Stimulated activated CD8-positive, alpha-beta memory T cell treated with anti-CD3 and anti-CD28 coated beads, Interleukin-12 subunit alpha, Interleukin-12 subunit beta, amount 100 ng/mL, for 24 hours (primary cell): Measurements from ENCODE around the gene FBXL20.
"Not testable (repeated sequence)": the region's sequence is repeated elsewhere in the genome, so short reads cannot be mapped to it uniquely, and the experiment has no call there.

Source experiments
- DNase-seq: peaks from one replicate; pipeline ENCODE4 v3.0.0-alpha.2; 2020; ENCODE audit errors: extremely low read depth

Gene FBXL20, protein sequence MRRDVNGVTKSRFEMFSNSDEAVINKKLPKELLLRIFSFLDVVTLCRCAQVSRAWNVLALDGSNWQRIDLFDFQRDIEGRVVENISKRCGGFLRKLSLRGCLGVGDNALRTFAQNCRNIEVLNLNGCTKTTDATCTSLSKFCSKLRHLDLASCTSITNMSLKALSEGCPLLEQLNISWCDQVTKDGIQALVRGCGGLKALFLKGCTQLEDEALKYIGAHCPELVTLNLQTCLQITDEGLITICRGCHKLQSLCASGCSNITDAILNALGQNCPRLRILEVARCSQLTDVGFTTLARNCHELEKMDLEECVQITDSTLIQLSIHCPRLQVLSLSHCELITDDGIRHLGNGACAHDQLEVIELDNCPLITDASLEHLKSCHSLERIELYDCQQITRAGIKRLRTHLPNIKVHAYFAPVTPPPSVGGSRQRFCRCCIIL

DNA sequence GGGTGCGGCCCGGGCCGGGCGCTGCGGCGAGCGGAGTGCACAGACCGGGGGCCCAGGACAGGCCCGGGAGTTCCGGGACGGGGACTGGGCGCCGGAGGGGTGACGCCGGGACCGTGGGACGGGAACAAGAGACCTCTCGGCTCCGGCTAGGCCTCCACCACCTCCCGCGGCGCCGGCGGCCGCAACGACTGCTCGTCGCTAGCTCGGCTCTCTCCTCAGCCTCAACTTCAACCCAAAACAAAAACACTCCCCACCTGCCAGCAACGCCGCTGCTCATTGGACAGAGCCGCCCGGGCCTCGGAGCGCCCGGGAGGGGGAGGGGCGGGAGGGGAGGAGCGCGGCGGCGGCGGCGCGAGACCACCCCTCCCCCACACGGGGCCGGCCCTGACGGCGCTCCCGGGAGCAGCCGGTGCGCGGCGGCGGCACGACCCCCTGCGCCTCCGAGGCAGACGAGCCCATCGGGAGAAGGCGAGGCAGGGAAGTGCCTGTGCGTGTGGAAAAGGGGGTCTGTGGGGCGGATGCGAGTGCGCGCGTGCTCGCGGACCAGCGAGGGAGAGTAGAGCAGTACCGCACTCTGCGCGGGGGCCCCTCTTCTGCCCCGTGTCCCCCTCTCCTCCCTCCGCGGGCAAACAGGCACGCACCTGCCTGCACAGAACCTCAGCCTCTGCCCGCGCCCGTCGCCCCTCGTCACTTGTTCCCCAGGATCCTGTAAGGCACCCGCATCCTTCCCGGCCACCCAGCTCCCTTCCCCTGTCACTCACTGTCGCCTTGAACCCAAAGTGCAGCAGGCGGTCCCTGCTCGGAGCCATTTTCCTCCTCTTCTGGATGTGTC lies at the start of gene FBXL20:
Gene FBXL20, minus strand, starts transcription at position 215 of the 832 bp plus-strand sequence. CDS start 224 bp downstream, outside the sequence.
- DNase-seq: peak; percentile 88

DNA sequence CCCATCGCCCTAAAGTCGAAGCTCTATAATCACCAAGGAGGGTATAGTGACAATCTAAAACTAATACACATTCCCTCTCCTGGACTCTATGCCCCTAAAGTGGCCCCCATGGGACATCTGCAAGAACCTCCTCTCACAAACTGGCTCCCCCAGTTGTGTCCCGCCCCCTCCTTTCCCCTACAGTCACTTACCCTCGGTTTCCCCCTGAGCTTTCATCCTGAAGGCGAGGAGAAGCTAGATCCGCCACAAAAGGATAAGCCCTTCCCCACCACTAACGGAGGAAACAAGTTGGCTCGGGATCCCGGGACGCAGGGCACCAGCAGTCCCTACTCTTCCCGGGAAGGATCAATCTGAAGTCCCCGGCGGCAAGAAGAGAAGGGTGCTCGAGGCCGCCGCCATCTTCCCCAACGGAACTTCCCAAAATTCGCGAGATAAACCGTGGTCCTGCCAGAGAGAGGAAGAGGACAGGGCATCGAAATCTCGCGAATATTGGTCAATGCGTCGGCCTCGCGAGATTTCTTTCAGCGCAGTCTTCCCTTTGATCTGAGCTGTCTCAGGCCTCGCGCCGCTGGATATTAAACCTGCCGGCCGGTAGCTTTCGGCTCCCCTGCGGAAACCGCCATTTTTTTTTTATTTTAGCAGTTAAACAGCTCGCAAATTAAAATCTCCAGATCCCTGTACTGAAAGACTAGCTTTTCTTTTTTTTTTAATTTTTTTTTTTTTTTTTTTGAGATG lies 49.6 kb upstream of the FBXL20 start, which contains the start of gene MED1:
Gene MED1, minus strand, starts transcription at position 417 of the 735 bp plus-strand sequence. Its CDS starts 201 bp downstream, at position 216.
- DNase-seq: peak; percentile 70

DNA sequence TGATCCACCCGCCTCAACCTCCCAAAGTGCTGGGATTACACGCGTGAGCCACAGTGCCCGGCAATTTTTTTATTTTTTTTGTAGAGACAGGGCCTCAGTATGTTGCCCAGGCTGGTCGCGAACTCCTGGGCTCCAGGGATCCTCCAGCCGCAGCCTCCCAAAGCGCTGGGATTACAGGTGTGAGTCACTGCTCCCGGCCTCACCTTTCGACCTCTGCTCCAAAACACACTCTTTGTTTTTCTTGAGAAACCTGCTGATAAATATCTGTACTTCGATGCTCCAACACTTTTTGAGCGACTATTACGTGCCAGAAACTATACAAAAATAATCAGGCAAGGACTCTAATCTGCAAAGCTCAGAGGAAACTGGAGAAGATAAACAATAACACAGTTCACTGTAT lies 48.6 kb upstream of the FBXL20 start:
- no peak for DNase-seq

DNA sequence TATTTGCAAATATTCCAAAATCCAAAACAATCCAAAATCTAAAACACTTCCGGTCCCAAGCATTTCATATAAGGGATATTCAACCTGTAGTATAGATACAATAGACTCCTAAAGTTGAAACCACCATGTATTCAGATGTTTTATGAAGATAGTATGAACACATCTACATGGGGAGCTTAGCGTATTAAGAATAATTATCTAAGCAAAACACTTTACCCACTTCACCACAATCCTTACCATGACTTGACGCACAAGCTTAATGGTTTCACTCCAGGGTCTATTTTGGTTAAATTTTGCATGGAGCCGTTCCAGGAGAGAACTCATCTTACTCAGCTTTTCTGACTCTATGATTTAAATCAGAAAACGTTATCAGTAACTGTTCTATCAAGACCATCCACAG lies 46.1 kb upstream of the FBXL20 start:
- no peak for DNase-seq

DNA sequence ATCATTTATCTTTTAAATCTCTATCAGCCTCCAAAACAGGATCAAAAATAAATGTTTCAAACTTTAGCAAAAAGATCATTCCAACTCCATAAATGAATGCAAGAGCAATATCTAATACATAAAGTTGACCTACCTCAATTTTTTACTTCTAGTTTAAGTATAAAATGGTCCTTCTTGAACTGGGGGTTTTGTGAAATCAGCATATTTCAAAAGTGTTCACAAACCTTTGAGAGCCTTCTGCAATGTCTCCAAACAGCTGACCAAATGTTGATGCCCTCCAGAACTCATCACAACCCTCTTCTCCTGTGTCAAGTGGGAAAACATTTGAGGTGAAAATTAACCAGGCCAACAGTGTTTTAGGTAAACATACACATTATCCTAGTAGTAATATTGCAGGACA lies 41.9 kb upstream of the FBXL20 start:
- DNase-seq: no peak

DNA sequence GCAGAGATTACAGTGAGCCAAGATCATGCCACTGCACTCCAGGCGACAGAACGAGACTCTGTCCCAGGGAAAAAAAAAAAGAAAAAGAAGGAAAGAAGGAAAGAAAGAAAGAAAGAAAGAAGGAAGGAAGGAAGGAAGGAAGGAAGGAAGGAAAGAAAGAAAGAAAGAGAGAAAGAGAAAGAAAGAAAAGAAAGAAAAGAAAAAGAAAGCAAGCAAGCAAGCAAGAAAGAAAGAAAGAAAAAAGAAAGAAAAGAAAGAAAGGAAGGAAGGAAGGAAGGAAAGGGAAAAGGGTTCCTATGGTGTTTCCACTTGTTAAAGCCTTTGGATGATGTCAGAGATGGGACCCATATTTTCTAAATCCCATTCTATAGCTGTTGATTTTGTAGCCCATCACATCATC lies 38.4 kb upstream of the FBXL20 start:
- DNase-seq: not testable (repeated sequence)

DNA sequence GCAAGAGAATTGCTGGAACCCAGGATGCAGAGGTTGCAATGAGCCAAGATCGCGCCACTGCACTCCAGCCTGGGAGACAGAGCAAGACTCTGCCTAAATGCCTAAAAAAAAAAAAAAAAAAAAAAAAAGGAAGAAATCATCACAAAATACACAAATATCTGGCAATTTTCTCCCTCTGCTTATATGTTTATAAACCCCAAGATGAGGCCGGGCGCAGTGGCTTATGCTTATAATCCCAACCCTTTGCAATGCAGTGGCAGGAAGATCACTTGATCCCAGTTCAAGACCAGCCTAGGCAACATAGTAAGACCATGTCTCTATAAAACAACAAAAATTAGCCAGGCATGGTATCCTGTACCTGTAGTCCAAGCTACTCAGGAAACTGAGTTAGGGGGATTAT lies 28.2 kb upstream of the FBXL20 start:
- no peak for DNase-seq

DNA sequence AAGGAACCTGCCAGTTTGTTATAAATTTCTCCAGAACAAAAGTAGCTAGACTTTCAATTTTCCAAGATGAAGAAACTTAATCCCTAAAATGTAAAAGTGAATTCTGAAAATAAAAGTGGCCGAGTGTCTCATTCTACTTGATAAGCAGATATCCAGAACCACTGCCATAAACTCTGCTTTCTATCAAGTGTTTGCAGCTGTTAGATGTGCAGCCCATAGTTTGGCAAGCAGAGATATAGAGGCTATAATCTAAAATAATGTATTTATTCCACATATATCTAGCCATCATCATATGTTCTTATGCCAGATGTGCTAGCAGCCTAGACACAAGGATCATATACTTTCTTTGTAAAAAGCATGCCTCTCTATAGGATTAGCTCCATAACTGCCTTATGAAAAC lies 14.7 kb upstream of the FBXL20 start:
- no peak for DNase-seq

DNA sequence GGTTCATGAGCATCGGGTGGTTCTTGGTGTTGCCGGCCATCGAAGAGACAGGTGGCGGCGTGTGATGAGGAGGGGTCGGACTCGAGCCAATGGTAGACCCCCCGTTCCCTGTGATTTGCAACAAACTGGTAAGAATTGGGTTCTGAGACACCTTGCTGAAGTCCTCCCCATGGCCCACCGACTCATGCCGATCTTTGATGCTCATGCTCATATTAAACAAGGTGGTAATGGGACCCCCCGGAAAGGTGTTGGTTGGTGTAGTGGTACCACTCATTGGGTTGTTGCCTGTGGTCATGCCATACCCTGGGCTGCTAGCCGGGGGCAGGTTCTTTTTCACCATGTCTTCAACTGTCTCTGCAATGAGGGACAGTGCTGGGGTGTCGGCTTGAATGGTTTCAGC lies 8.9 kb upstream of the FBXL20 start:
- DNase-seq: no peak

DNA sequence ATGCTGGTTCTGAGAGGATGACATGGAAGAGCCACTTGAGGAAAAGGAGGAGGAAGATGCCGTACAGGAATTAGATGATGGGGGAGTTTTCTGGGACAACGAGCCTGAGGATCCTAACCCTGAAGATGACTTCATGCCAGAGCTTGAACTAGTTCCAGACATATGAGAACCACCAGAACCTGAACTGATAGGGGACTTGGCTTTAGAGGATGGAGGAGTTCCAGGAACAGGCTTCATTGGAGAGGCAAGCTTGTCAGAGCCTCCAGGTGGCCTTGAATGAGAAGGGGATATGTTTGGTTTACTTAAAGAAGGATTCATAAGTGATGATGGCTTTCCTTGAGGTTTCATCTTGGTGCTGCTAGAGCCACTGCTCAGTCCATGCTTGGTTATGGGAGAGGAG lies 6.9 kb upstream of the FBXL20 start:
- DNase-seq: no peak

DNA sequence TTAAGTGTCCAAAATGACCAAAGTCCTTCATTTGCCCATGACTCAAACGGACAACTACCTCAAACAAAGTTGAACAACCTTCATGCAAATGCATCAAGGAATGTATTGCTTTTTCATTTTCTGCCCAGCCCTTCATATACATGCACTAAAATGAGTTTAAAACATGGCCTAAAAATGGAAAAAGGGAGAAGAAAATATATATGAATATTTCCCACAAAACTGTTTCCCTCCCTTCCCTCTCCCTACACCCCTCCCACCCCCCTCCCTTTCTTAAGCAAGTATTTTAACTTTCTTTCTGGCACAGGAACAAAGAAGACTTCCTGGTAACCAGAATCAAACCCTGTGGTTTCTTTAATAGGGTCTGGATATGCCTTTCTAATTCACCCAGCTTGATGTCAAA lies 5.5 kb upstream of the FBXL20 start:
- no peak for DNase-seq

DNA sequence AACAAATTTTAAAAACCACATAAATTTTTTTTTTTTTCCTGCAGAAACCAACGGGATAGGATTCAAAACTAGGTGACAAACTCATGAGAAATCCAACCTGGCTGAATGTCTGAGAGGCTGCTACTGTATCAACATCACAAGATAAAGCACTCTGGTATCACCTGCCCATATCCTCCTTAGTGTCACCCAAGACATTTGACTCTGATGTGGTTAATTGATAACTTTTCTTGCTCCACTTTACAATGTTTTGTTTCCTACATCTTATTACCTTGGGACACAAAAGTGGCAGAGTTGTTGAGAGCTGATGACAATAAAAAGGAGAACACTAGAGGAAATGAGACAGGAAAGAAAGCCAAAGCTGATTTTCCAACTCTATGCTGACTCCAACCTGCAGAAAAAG lies 4.0 kb upstream of the FBXL20 start:
- DNase-seq: no peak

DNA sequence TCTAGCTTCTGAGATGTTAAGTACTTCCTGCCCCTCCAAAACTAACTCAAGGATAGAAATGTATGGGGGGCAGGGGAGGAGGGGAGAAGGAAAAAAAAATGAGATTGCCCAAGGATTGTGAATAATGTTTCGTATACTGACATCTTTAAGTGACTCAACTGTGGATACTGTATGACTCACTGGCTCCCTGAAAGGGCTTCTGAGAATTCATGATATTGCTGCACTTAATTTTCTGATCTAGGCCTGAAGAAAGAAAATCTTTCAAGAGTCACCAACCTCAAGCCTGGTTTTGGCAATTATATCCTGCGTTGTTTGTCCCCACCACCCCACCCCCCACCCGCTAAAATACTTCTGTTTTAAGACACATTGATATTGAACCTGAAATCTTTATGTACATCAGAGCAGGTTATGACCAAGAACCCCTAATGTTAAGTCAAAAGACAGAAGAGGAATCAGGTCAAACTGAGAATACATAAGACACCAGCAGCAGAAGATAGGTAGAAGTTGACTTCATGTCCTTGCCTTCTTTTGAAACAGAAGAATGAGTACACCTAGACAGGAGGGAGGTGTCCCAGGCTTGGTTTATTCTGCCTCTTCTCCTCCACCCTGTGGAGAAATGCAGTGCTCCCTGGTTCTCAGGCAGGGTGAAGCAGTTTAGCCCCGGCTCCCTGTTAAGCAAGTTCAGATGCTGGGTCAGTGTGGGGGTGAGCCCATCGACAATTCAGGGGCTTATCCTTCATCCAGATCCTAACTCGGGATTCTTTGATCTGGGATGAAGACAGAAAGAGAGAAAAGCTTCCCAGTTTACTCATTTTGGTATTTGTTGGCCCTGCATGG lies 3.3 kb upstream of the FBXL20 start:
- no peak for DNase-seq

DNA sequence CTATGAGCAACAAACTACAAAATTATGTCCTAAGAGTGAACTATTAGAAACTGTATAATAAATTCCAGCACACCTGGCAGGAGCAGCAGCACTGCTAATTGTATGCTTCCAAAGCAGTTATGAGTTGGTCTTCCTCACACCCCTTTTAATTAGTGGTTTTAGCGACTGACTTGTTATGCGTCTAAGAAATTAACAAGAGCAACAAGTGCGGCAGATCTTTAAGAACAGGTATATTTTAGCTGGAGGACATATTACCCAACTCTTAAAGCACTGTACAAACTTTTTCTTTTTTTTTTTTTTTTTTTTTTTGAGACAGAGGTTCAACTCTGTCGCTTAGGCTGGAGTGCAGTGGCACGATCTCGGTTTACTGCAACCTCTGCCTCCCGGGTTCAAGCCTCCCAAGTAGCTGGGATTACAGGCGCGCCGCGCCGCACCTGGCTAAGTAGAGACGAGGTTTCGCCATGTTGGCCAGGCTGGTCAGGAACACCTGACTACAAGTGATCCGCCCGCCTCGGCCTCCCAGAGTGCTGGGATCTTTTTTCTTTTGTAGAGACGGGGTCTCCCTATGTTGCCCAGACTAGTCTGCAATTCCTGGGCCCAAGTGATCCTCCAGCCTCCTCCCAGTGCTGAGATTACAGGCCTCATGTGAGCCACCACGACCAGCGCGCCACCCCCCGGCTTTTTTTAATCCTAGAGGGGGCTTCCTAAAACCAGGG lies 1.6 kb upstream of the FBXL20 start:
- no peak for DNase-seq

DNA sequence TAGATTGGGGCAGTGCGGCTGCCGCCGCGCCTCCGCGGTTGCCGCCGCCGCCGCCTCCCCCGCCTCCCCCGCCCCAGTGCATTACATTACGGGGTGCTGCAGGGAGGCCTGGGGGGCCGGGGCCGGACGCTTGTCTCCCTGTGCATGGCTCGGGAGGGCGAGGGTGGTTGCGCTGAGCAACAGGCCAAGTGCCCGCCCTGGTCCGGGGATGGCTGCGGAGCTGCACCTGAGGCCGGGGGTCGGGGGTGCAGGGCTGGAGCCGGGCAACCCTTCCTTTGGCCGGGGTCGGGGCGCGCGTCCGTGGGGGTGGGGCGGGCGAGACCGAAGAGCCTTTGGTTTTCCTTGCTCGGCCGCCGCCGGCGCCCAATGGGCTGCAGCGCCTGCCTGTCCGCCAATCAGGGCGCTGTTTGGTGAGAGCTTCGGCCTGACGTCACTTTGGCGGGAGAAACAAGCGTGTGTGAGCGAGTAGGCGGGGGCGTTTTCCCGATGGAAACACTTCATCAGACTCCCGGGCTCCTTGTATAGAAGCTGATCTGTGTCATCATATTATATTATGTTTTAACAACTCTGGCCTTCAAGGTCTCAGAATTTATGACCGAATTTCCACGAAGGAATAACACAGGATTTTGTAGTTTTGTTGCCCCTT lies 941 bp upstream of the FBXL20 start:
- DNase-seq: peak; percentile 77

DNA sequence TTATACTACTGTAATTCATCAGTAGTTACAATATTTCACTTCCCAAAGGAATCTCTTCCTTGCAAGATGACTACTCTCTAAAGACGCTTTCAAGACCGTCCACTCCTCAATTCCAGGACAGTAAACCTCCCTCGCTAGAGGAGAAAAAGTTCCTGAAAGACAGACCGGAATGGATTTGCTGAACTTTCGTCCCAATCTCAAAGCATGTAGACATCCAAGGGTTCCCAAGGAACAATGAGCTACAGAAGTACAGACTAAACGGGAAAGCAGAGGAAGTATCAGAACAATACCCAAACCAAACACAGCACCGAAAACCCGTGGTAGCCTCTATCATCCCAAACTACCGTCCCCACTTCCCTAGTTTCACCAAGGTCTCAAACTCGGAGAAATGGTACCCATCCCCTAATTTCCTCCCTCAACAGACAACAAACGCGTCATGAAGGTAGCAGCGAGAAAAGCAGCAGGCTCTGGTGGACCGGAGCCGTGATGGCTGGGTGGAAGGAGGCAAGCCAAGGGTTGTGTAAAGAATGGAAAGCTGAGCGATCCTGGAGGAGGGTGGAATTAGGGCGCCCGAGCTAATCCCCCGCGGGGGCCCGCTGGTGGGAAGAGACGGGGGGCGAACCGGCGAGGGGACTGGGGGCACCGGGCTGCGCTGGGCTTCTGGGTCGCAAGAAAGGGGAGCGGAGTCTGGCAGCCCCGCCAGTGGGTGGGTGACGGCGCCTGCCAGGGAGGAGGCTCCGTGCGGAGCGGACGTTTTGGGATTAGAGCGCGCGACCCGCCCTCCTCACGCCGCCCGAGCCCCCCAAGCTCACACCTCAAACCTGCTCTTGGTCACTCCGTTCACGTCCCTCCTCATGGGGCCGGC lies 647 bp downstream of the FBXL20 start:
- DNase-seq: no peak

DNA sequence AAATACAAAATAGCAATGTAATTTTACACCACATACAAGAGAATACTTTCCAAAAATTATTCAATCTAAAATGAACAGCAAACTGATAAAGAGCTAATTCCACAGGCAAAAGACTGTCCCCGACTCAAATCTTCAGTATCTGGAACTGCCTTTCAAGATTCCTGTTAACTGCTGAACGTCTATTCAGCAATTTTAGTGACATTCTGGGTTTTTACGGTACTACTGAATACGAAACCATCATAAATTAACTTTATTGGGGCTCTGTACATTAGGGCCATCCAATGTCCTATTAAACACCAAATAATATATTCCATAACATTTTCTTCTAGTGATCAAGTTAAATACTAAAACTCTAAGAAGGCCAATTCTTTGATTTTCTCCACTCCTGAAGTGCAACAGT lies 1.6 kb downstream of the FBXL20 start:
- no peak for DNase-seq

DNA sequence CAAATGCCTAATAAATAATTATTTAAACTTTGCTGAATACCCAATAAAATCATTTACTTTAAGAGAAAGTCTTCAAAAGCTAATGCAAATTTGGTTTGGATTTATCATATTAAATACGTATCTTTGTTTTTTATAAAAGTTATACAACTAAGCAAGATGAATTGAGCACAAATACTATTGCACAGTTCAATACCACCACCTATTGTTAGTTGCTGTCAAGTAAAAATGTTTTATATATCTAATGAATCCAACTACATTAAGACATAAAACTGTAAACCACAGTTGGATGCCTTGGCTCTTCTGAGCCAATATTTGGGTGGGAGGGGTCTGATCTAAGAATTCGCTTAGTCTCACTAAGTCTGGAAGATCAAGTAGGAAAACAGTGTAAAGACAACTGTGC lies 7.7 kb downstream of the FBXL20 start:
- DNase-seq: no peak

DNA sequence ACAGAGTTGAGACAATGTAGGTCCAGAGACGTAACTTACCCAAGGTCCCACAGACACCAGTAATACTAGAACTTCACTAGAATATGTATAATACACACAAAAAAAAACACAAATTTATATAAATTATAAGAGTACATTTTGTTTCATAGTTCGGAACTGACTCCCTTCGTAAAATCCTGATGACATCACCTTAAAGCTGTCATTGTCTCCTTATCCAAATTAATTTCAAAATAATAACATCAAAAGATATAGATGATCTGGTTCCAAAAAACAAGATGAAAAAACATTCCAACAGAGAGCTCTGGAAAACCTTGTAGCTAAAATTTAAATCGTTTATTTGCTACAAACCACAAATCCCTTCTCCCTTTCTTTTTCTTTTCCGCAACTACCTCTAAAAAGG lies 10.0 kb downstream of the FBXL20 start:
- DNase-seq: no peak
